WTC11 (cell line): ENCODE measurements around the gene EMC8.

Source experiments
- CTCF ChIP-seq: fragments of 200-600 bp; IDR thresholded peaks from 2 replicates; pipeline ENCODE4 v1.8.0; 2022; ENCODE audit warnings: antibody characterized with exemption
- ERG ChIP-seq: fragments of 250-450 bp; sonication (Bioruptor Pico); IDR thresholded peaks from 2 replicates; pipeline ENCODE4 v1.8.0; 2021; ENCODE audit warnings: mild to moderate bottlenecking
- IRF1 ChIP-seq: sonication (generic); formaldehyde crosslinking; IDR thresholded peaks from 2 replicates; pipeline ENCODE4 v1.8.0; 2023; ENCODE audit warnings: missing genetic modification reagents
- IRF2 ChIP-seq: sonication (generic); formaldehyde crosslinking; IDR thresholded peaks from 2 replicates; pipeline ENCODE4 v1.8.0; 2022; ENCODE audit warnings: low read depth, missing genetic modification reagents, borderline replicate concordance
- MAX ChIP-seq: sonication (generic); formaldehyde crosslinking; IDR thresholded peaks from 2 replicates; pipeline ENCODE4 v1.8.0; 2022; ENCODE audit warnings: mild to moderate bottlenecking, missing genetic modification reagents
- PRDM15 ChIP-seq: sonication (generic); formaldehyde crosslinking; IDR thresholded peaks from 2 replicates; pipeline ENCODE4 v1.8.0; 2022; ENCODE audit warnings: missing genetic modification reagents
- USF2 ChIP-seq: sonication (generic); formaldehyde crosslinking; IDR thresholded peaks from 2 replicates; pipeline ENCODE4 v1.8.1; 2023; ENCODE audit warnings: mild to moderate bottlenecking, missing genetic modification reagents, moderate library complexity

GRCh38 chr16:85735225-85735635, 64.1 kb downstream of the EMC8 start:
- TF ChIP-seq MAX (CRISPR knock-in tag) (no peak), USF2 (CRISPR knock-in tag) (no peak), ERG (no peak), CTCF (no peak), IRF2 (CRISPR knock-in tag) (no peak), IRF1 (no peak), PRDM15 (CRISPR knock-in tag) (no peak)
